Smooth muscle cell (in vitro differentiated cells): Measurements from ENCODE around the gene AK2. TPM values are rescaled to one million over a fixed set of nuclear protein-coding genes. Genes with fewer than 3 reads are reported as not detected.
"Not testable (repeated sequence)": the region's sequence is repeated elsewhere in the genome, so short reads cannot be mapped to it uniquely, and the experiment has no call there.

Experiments
- DNase-seq: peaks from one replicate; lab custom pipeline; 2025; ENCODE audit not compliant: unreplicated experiment; lab: John Stamatoyannopoulos, UW
- H2AFZ ChIP-seq: fragments of 200-600 bp; sonication (generic); 2 replicates; pipeline ENCODE4 v1.6.0; 2016; ENCODE audit warnings: antibody characterized with exemption, low read depth, mild to moderate bottlenecking
- H3F3A ChIP-seq: fragments of 200-600 bp; sonication (generic); 2 replicates; pipeline ENCODE4 v1.6.0; 2017; ENCODE audit warnings: antibody characterized with exemption, low read depth
- H3K27ac ChIP-seq: fragments of 200-600 bp; sonication (generic); 2 replicates; pipeline ENCODE4 v1.5.1; 2016; ENCODE audit warnings: low read depth, mild to moderate bottlenecking
- H3K27me3 ChIP-seq: fragments of 200-600 bp; sonication (generic); 2 replicates; pipeline ENCODE4 v1.6.1; 2016; ENCODE audit warnings: low read depth, mild to moderate bottlenecking
- H3K36me3 ChIP-seq: fragments of 200-600 bp; sonication (generic); 2 replicates; pipeline ENCODE4 v1.5.1; 2016; ENCODE audit warnings: low read depth
- H3K4me1 ChIP-seq: fragments of 200-600 bp; sonication (generic); 2 replicates; pipeline ENCODE4 v1.5.1; 2016; ENCODE audit warnings: low read depth
- H3K4me2 ChIP-seq: fragments of 200-600 bp; sonication (generic); 2 replicates; pipeline ENCODE4 v1.6.0; 2016; ENCODE audit warnings: mild to moderate bottlenecking
- H3K4me3 ChIP-seq: fragments of 200-600 bp; sonication (generic); 2 replicates; pipeline ENCODE4 v1.5.1; 2016; ENCODE audit warnings: mild to moderate bottlenecking
- H3K79me2 ChIP-seq: fragments of 200-600 bp; sonication (generic); 2 replicates; pipeline ENCODE4 v1.6.0; 2016; ENCODE audit warnings: low read depth, mild to moderate bottlenecking
- H3K9ac ChIP-seq: fragments of 200-600 bp; sonication (generic); 2 replicates; pipeline ENCODE4 v1.6.0; 2016; ENCODE audit warnings: low read depth
- H3K9me3 ChIP-seq: fragments of 200-600 bp; sonication (generic); replicated peaks from 2 replicates; pipeline ENCODE4 v1.5.1; 2016; ENCODE audit warnings: low read depth
- H4K20me1 ChIP-seq: fragments of 200-600 bp; sonication (generic); 2 replicates; pipeline ENCODE4 v1.6.0; 2016; ENCODE audit warnings: low read depth
- WGBS: methylation state at CpG from one replicate; pipeline ENCODE4 v1.1.7; 2016; ENCODE audit warnings: low lambda C conversion rate; 5-methylcytosine and 5-hydroxymethylcytosine counted together
- polyA plus RNA-seq: library from polyadenylated mRNA; unstranded; fragments of >200 nt; fragmentation: Nextera tagmentation; extraction: Ambion mirVana; gene quantifications from 2 replicates; pipeline ENCODE4 v1.2.1, GENCODE V29; 2016
- total RNA-seq: library from RNA; depleted of rRNA; stranded (reverse); fragments of >200 nt; gene quantifications from 2 replicates; pipeline ENCODE4 v1.2.3, GENCODE V29; 2014
- TF ChIP-seq, protein P1 (sequence below): fragments of 200-600 bp; sonication (generic); IDR thresholded peaks from 2 replicates; pipeline ENCODE4 v1.5.1; 2017; ENCODE audit warnings: borderline replicate concordance, mild to moderate bottlenecking, antibody characterized with exemption; ENCODE audit not compliant: insufficient read depth, poor library complexity, severe bottlenecking

The AK2 gene
- total and polyA plus RNA-seq, 2 experiments from 2014 or later, result 89.8 to 121 TPM

DNA sequence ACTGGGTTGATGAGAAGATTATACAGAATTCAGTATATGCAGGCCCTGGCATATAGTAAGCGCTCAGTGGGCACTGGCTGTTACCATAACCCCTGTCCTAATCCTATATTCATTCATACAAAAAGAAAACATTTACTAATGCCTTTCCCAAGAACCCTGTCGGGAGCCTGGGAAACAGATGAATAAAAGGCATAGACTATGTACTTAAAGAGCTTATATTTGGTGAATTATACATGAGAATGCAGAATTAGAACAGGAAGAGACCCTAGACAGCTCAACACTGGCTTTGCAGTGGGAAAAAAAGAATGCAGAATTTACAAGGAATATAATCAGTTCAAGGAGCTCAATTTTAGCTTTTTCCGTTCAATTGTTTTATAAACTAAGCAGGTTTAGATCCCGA lies 10.9 kb downstream of the AK2 start:
- H3K4me3 ChIP-seq, result no peak overlapping the region
- no peaks in the 10 kb centered on the region for H3F3A ChIP-seq
- no peaks in the 10 kb centered on the region for H3K9me3 ChIP-seq
- H4K20me1 ChIP-seq, result peaks cover 83% of the 10 kb centered on the region
- H3K4me2 ChIP-seq, result no peak overlapping the region
- H3K79me2 ChIP-seq, result peaks cover 45% of the 10 kb centered on the region
- TF ChIP-seq, protein P1, sequence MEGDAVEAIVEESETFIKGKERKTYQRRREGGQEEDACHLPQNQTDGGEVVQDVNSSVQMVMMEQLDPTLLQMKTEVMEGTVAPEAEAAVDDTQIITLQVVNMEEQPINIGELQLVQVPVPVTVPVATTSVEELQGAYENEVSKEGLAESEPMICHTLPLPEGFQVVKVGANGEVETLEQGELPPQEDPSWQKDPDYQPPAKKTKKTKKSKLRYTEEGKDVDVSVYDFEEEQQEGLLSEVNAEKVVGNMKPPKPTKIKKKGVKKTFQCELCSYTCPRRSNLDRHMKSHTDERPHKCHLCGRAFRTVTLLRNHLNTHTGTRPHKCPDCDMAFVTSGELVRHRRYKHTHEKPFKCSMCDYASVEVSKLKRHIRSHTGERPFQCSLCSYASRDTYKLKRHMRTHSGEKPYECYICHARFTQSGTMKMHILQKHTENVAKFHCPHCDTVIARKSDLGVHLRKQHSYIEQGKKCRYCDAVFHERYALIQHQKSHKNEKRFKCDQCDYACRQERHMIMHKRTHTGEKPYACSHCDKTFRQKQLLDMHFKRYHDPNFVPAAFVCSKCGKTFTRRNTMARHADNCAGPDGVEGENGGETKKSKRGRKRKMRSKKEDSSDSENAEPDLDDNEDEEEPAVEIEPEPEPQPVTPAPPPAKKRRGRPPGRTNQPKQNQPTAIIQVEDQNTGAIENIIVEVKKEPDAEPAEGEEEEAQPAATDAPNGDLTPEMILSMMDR, result no peak
- peaks cover 18% of the 10 kb centered on the region for H3K36me3 ChIP-seq
- H3K9ac ChIP-seq, result no peak overlapping the region
- no peak overlapping the region for H3K27ac ChIP-seq
- H2AFZ ChIP-seq, result no peak overlapping the region
- WGBS, result 99% methylated on average over 4 of the region's 4 CpGs
- H3K4me1 ChIP-seq, result no peaks in the 10 kb centered on the region
- no peaks in the 10 kb centered on the region for H3K27me3 ChIP-seq
- no peak for DNase-seq

- Histone ChIP-seq H3K9ac (no peak overlapping the region), H3K9me3 (no peaks in the 10 kb centered on the region), H3K4me2 (no peak overlapping the region), H2AFZ (no peak overlapping the region), H3K27me3 (no peaks in the 10 kb centered on the region), H3K4me1 (no peaks in the 10 kb centered on the region), H3F3A (no peaks in the 10 kb centered on the region), H4K20me1 (peaks cover 78% of the 10 kb centered on the region), H3K79me2 (peaks cover 39% of the 10 kb centered on the region), H3K4me3 (no peak overlapping the region), H3K36me3 (peaks cover 21% of the 10 kb centered on the region), H3K27ac (no peak overlapping the region)
- no peak for DNase-seq
- TF ChIP-seq, protein P1, result no peak
- 82% methylated on average over 1 of the region's 1 CpG for WGBS
Observed at GRCh38 chr1:33025180-33025569, 11.5 kb downstream of the AK2 start.

GRCh38 chr1:33024430-33025179 lies 12.1 kb downstream of the AK2 start:
- not testable (repeated sequence) for H3K27me3 ChIP-seq, H3K9me3 ChIP-seq, H3K27ac ChIP-seq, DNase-seq, H3K9ac ChIP-seq, H3K4me3 ChIP-seq, H3K4me2 ChIP-seq, H2AFZ ChIP-seq, H3K4me1 ChIP-seq, H3F3A ChIP-seq
- WGBS, result 95% methylated on average over 6 of the region's 6 CpGs
- Histone ChIP-seq H3K36me3 (peaks cover 25% of the 10 kb centered on the region), H4K20me1 (peaks cover 72% of the 10 kb centered on the region), H3K79me2 (peaks cover 33% of the 10 kb centered on the region)

DNA sequence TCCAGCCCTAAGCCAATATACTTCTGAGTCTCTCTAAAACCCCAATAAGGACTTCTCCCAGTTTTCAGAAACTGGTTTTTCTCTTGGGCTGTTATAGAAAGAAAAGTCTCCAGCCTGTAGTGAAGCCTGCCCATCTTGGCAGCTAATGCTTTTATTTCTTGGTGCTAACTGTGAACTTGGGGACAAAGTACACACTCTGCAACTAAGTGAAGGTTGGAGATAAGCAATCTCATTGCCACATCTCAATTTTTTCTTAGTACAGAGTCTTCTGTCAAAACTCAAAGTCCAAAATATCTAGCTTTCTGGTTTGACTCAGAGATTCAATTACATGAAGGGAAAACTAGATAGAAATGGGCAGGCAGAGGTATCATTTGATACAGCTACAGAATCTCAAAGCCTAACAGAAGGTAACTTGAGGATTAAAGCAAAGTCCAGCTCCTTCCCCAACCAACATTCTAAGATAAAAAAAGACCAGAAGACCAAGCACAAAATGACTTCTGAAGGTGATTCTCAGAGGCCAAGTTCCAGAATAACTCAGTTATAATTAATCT lies 14.0 kb downstream of the AK2 start:
- DNase-seq, result no peak
- Histone ChIP-seq H3K9ac (no peak overlapping the region), H3F3A (no peaks in the 10 kb centered on the region), H3K4me3 (no peak overlapping the region), H3K4me2 (no peak overlapping the region), H3K79me2 (peaks cover 18% of the 10 kb centered on the region), H3K27me3 (no peaks in the 10 kb centered on the region), H3K27ac (no peak overlapping the region), H3K36me3 (peaks cover 32% of the 10 kb centered on the region), H4K20me1 (peaks cover 53% of the 10 kb centered on the region), H2AFZ (no peak overlapping the region), H3K4me1 (no peaks in the 10 kb centered on the region), H3K9me3 (no peaks in the 10 kb centered on the region)
- TF ChIP-seq, protein P1, result no peak
